ENCODE results near the gene CLUH.

Gene CLUH

GRCh38 chr17:2731807-2732206 is 20.2 kb upstream of the CLUH start:
- H3K27me3 ChIP-seq (ENCODE audit: low read depth, low read length) = no peaks in the 10 kb centered on the region

GRCh38 chr17:2730764-2731353 is 19.3 kb upstream of the CLUH start:
- H3K4me1 ChIP-seq (ENCODE audit: low read length) = no peaks in the 10 kb centered on the region
- no peaks in the 10 kb centered on the region for H3K36me3 ChIP-seq (replicated peaks; ENCODE audit: low read depth, low read length)
- no peak overlapping the region for H2AFZ ChIP-seq (ENCODE audit: low read depth, low read length)
- no peak overlapping the region for H3K27ac ChIP-seq (ENCODE audit: low read length)
- H3K4me3 ChIP-seq (ENCODE audit: low read length) = no peak overlapping the region
- no peak overlapping the region for H3K9ac ChIP-seq (ENCODE audit: low read length)
- no peaks in the 10 kb centered on the region for H3K27me3 ChIP-seq (ENCODE audit: low read depth, low read length)
- H3K4me2 ChIP-seq (ENCODE audit: low read length) = no peak overlapping the region
- H3K9me3 ChIP-seq (ENCODE audit: insufficient read depth, low read length) = no peaks in the 10 kb centered on the region
- TF ChIP-seq CTCF (IDR thresholded peaks at IDR 0.05; ENCODE audit: low read depth, low read length) = no peak
- no peak for TF ChIP-seq EZH2phosphoT487 (IDR thresholded peaks at IDR 0.05; ENCODE audit: low read depth)
- H4K20me1 ChIP-seq (ENCODE audit: insufficient read depth, low read length) = no peaks in the 10 kb centered on the region
- no peaks in the 10 kb centered on the region for H3K79me2 ChIP-seq (ENCODE audit: low read length)

More at GRCh38 chr17:2731807-2732206, 20.2 kb upstream of the CLUH start:
- Histone ChIP-seq H3K4me2 (ENCODE audit: low read length) (no peak overlapping the region), H3K9me3 (ENCODE audit: insufficient read depth, low read length) (no peaks in the 10 kb centered on the region), H3K9ac (ENCODE audit: low read length) (no peak overlapping the region), H3K27ac (ENCODE audit: low read length) (no peak overlapping the region), H3K4me3 (ENCODE audit: low read length) (no peak overlapping the region), H4K20me1 (ENCODE audit: insufficient read depth, low read length) (no peaks in the 10 kb centered on the region), H2AFZ (ENCODE audit: low read depth, low read length) (no peak overlapping the region), H3K4me1 (ENCODE audit: low read length) (no peaks in the 10 kb centered on the region), H3K36me3 (replicated peaks; ENCODE audit: low read depth, low read length) (no peaks in the 10 kb centered on the region), H3K79me2 (ENCODE audit: low read length) (no peaks in the 10 kb centered on the region)
- TF ChIP-seq EZH2phosphoT487 (IDR thresholded peaks at IDR 0.05; ENCODE audit: low read depth) (no peak), CTCF (IDR thresholded peaks at IDR 0.05; ENCODE audit: low read depth, low read length) (no peak)

- no peak overlapping the region for H3K4me3 ChIP-seq (ENCODE audit: low read length)
- no peaks in the 10 kb centered on the region for H3K36me3 ChIP-seq (replicated peaks; ENCODE audit: low read depth, low read length)
- no peaks in the 10 kb centered on the region for H3K9me3 ChIP-seq (ENCODE audit: insufficient read depth, low read length)
- no peaks in the 10 kb centered on the region for H3K79me2 ChIP-seq (ENCODE audit: low read length)
- no peaks in the 10 kb centered on the region for H3K27me3 ChIP-seq (ENCODE audit: low read depth, low read length)
- H3K27ac ChIP-seq (ENCODE audit: low read length) = no peak overlapping the region
- H4K20me1 ChIP-seq (ENCODE audit: insufficient read depth, low read length) = no peaks in the 10 kb centered on the region
- H3K9ac ChIP-seq (ENCODE audit: low read length) = no peak overlapping the region
- no peaks in the 10 kb centered on the region for H3K4me1 ChIP-seq (ENCODE audit: low read length)
- no peak overlapping the region for H2AFZ ChIP-seq (ENCODE audit: low read depth, low read length)
- H3K4me2 ChIP-seq (ENCODE audit: low read length) = no peak overlapping the region
- TF ChIP-seq CTCF (IDR thresholded peaks at IDR 0.05; ENCODE audit: low read depth, low read length) = no peak
- no peak for TF ChIP-seq EZH2phosphoT487 (IDR thresholded peaks at IDR 0.05; ENCODE audit: low read depth)
Observed at GRCh38 chr17:2724784-2725164, 13.2 kb upstream of the CLUH start.

- no peaks in the 10 kb centered on the region for H3K36me3 ChIP-seq (replicated peaks; ENCODE audit: low read depth, low read length)
- H3K4me1 ChIP-seq (ENCODE audit: low read length) = no peaks in the 10 kb centered on the region
- no peaks in the 10 kb centered on the region for H4K20me1 ChIP-seq (ENCODE audit: insufficient read depth, low read length)
- H3K79me2 ChIP-seq (ENCODE audit: low read length) = no peaks in the 10 kb centered on the region
- no peaks in the 10 kb centered on the region for H3K27me3 ChIP-seq (ENCODE audit: low read depth, low read length)
- H3K4me3 ChIP-seq (ENCODE audit: low read length) = no peak overlapping the region
- H3K9ac ChIP-seq (ENCODE audit: low read length) = no peak overlapping the region
- no peaks in the 10 kb centered on the region for H3K9me3 ChIP-seq (ENCODE audit: insufficient read depth, low read length)
- no peak overlapping the region for H2AFZ ChIP-seq (ENCODE audit: low read depth, low read length)
- no peak overlapping the region for H3K4me2 ChIP-seq (ENCODE audit: low read length)
- no peak for TF ChIP-seq CTCF (IDR thresholded peaks at IDR 0.05; ENCODE audit: low read depth, low read length)
- no peak for TF ChIP-seq EZH2phosphoT487 (IDR thresholded peaks at IDR 0.05; ENCODE audit: low read depth)
- no peak overlapping the region for H3K27ac ChIP-seq (ENCODE audit: low read length)
Observed at GRCh38 chr17:2723997-2724783, 12.6 kb upstream of the CLUH start.
